ENCODE measurements around the gene CYBA.

DNA sequence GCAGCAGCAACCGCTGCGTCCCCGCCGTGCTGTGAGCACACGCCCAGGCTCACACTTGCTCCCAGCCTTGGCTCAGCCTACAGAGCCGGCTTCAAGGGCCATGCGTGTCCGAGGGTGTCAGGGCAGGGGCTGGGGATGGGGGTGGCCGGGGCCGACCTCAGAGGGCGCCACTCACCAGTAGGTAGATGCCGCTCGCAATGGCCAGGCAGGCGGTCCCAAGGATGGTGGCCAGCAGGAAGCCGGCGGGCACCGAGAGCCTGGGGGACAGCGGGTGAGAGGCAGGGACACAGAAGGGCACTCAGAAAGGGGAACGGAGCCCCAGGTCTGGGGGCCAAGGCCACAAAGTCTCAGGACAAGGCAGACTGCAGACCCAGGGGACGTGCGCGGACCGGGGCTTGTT lies 4.9 kb downstream of the CYBA start:
- TF ChIP-seq, protein P1, sequence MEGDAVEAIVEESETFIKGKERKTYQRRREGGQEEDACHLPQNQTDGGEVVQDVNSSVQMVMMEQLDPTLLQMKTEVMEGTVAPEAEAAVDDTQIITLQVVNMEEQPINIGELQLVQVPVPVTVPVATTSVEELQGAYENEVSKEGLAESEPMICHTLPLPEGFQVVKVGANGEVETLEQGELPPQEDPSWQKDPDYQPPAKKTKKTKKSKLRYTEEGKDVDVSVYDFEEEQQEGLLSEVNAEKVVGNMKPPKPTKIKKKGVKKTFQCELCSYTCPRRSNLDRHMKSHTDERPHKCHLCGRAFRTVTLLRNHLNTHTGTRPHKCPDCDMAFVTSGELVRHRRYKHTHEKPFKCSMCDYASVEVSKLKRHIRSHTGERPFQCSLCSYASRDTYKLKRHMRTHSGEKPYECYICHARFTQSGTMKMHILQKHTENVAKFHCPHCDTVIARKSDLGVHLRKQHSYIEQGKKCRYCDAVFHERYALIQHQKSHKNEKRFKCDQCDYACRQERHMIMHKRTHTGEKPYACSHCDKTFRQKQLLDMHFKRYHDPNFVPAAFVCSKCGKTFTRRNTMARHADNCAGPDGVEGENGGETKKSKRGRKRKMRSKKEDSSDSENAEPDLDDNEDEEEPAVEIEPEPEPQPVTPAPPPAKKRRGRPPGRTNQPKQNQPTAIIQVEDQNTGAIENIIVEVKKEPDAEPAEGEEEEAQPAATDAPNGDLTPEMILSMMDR (IDR thresholded peaks at IDR 0.05), result no peak
- no peak for TF ChIP-seq POLR2A (IDR thresholded peaks at IDR 0.05)

Data from transverse colon (tissue), 3 donors.